GM12873 (cell line): ENCODE measurements around the gene EPC2.

Source experiments
- TF ChIP-seq, protein P1 (sequence below): IDR thresholded peaks from 2 replicates; pipeline ENCODE4 v1.5.1; 2012; ENCODE audit warnings: low read depth, mild to moderate bottlenecking, moderate library complexity, low read length, control low read depth; ENCODE audit not compliant: insufficient read depth; ENCODE audit errors: missing control alignments

EPC2 gene

DNA sequence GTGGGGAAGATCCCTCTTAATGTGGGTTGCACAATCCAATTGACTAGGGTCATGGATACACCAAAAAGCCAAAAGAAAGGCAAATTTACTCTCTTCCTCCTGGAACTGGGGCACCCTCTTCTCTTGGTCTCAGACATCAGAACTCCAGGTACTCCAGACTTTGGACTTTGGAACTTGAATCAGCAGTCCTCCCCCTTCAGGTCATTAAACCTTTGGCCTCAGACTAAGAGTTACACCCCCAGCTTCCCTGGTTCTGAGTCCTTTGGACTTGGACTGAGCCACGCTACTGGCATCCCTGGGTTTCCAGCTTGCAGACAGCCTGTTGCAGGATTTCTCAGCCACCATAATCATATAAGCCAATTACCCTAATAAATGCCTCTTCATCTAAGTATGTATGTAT lies 179.6 kb downstream of the EPC2 start:
- TF ChIP-seq, protein P1, sequence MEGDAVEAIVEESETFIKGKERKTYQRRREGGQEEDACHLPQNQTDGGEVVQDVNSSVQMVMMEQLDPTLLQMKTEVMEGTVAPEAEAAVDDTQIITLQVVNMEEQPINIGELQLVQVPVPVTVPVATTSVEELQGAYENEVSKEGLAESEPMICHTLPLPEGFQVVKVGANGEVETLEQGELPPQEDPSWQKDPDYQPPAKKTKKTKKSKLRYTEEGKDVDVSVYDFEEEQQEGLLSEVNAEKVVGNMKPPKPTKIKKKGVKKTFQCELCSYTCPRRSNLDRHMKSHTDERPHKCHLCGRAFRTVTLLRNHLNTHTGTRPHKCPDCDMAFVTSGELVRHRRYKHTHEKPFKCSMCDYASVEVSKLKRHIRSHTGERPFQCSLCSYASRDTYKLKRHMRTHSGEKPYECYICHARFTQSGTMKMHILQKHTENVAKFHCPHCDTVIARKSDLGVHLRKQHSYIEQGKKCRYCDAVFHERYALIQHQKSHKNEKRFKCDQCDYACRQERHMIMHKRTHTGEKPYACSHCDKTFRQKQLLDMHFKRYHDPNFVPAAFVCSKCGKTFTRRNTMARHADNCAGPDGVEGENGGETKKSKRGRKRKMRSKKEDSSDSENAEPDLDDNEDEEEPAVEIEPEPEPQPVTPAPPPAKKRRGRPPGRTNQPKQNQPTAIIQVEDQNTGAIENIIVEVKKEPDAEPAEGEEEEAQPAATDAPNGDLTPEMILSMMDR, result no peak

DNA sequence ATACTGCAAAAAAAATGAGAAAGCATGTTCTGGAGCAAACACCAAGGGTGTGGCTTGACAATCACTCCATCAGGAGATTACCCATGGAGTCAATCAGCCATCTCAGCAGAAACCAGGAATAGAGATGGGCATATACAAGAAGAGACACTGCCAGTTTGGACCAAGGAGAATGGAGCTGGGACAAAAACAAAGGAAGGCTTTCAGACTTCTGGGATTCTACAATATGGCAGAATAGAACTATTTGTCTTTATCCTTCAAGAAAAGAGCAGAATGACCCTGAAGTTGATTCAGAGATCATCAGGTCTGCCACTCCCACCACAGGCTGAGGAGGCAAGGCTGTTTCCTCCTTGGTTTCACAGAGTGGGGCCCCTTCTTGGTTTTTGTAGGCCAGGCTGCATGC lies 182.2 kb downstream of the EPC2 start:
- TF ChIP-seq, protein P1, result no peak

DNA sequence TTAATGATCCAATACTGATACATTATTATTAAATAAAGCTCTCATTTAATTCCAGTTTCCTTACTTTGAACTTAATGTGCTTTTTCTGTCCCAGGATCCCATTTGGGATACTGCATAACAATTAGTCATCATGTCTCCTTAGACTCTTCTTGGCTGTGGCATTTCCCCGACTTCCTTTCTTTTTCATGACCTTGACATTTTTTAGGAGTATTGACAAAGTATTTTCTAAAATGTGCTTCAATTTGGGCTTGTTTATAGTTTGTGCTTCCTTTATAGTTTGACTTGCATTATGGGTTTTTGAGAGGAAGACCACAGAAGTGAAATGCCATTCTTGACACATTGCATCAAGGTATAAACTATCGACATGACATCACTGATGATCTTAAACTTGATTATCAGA lies 184.4 kb downstream of the EPC2 start:
- TF ChIP-seq, protein P1, result no peak

DNA sequence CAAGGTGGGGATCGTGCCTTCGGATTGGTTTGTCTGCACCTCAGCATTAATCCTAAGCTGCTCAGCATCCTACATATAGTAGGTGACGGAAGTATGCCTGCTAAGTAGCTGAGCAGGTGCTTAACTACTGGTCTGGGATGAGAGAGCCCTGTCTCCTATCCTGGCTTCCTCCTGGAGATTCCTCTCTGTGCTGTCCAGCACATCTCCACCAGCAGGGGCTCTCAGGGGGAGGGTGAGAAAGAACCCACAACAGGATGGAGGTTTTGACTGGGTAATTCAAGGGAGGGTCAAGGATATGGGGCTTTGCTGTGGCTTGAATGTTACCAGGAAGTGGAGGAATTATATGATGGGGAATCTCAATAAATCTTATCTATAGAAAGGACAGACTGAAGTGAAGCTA lies 185.1 kb downstream of the EPC2 start:
- TF ChIP-seq, protein P1, result peak; percentile 4

DNA sequence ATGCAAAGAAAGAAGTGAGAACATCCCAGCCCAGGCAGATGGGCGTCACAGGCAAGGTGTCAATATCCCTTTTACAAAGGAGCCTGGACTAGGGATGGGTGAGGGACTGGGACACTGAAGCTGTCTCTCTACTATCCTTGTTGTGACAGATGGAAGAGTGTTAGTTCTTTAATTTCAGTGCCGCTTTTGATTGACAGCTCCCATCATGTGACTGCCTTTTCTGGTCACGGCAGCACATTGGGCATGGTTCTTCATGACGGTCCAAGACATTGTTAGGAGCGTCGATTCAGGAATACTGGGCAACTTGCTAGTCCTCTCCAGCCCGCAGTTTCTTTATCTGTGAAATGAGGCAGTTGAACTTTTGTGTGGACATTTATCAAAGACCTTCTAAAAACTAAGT lies 188.1 kb downstream of the EPC2 start:
- TF ChIP-seq, protein P1, result no peak
